HepG2 (cell line): Measurements from ENCODE around the gene PLXND1. TPM values are rescaled to one million over a fixed set of nuclear protein-coding genes. Genes with fewer than 3 reads are reported as not detected.

Source experiments
- HES4 ChIP-seq: sonication (generic); formaldehyde crosslinking; IDR thresholded peaks from 2 replicates; pipeline ENCODE4 v1.9.0; 2021; ENCODE audit warnings: mild to moderate bottlenecking, missing genetic modification reagents, borderline replicate concordance
- IKZF5 ChIP-seq: IDR thresholded peaks from 2 replicates; pipeline ENCODE4 v1.6.1; 2018; ENCODE audit warnings: missing genetic modification reagents, mild to moderate bottlenecking, missing compliant biosample characterization
- MBD4 ChIP-seq: IDR thresholded peaks from 2 replicates; pipeline ENCODE4 v1.6.1; 2012; ENCODE audit warnings: low read length, inconsistent platforms, borderline replicate concordance
- MBNL3 ChIP-seq: fragments of 250-450 bp; sonication (Bioruptor Pico); conservative IDR thresholded peaks from 2 replicates; pipeline ENCODE4 v1.8.0; 2022; ENCODE audit warnings: mild to moderate bottlenecking, inconsistent platforms
- NR2F2 ChIP-seq: IDR thresholded peaks from 2 replicates; pipeline ENCODE4 v1.6.1; 2012; ENCODE audit warnings: low read depth, inconsistent platforms, borderline replicate concordance
- PAWR ChIP-seq: sonication (generic); formaldehyde crosslinking; IDR thresholded peaks from 2 replicates; pipeline ENCODE4 v1.4.0; 2020; ENCODE audit warnings: missing genetic modification reagents, mild to moderate bottlenecking, borderline replicate concordance
- POLR2G ChIP-seq: fragments of 200-400 bp; formaldehyde crosslinking; IDR thresholded peaks from 2 replicates; pipeline ENCODE4 v1.6.1; 2018; ENCODE audit warnings: mild to moderate bottlenecking, low read depth, low read length, moderate library complexity
- SAP130 ChIP-seq: IDR thresholded peaks from 2 replicates; pipeline ENCODE4 v1.6.1; 2016; ENCODE audit warnings: low read depth
- SCMH1 ChIP-seq: sonication (generic); formaldehyde crosslinking; IDR thresholded peaks from 2 replicates; pipeline ENCODE4 v1.9.0; 2021; ENCODE audit warnings: missing genetic modification reagents, mild to moderate bottlenecking, borderline replicate concordance
- SETDB1 ChIP-seq: sonication (generic); formaldehyde crosslinking; IDR thresholded peaks from 2 replicates; pipeline ENCODE4 v1.5.1; 2020; ENCODE audit warnings: missing genetic modification reagents, mild to moderate bottlenecking, borderline replicate concordance
- THAP11 ChIP-seq: IDR thresholded peaks from 2 replicates; pipeline ENCODE4 v1.6.1; 2016; ENCODE audit warnings: missing biosample characterization, missing genetic modification reagents
- ZNF317 ChIP-seq: sonication (generic); formaldehyde crosslinking; IDR thresholded peaks from 2 replicates; pipeline ENCODE4 v1.5.0; 2020; ENCODE audit warnings: mild to moderate bottlenecking, missing genetic modification reagents
- ZNF513 ChIP-seq: sonication (generic); formaldehyde crosslinking; conservative IDR thresholded peaks from 2 replicates; pipeline ENCODE4 v1.5.0; 2020; ENCODE audit warnings: missing genetic modification reagents
- ZNF556 ChIP-seq: sonication (generic); formaldehyde crosslinking; IDR thresholded peaks from 2 replicates; pipeline ENCODE4 v1.4.0; 2020; ENCODE audit warnings: mild to moderate bottlenecking, missing genetic modification reagents, borderline replicate concordance
- ZNF607 ChIP-seq: sonication (generic); formaldehyde crosslinking; IDR thresholded peaks from 2 replicates; pipeline ENCODE4 v1.5.1; 2020; ENCODE audit warnings: missing genetic modification reagents, mild to moderate bottlenecking, borderline replicate concordance
- ZNF660 ChIP-seq: sonication (generic); formaldehyde crosslinking; IDR thresholded peaks from 2 replicates; pipeline ENCODE4 v1.5.1; 2020; ENCODE audit warnings: mild to moderate bottlenecking, low read depth, missing genetic modification reagents, borderline replicate concordance
- ZNF772 ChIP-seq: sonication (generic); formaldehyde crosslinking; IDR thresholded peaks from 2 replicates; pipeline ENCODE4 v1.5.0; 2020; ENCODE audit warnings: mild to moderate bottlenecking, missing genetic modification reagents
- ZSCAN12 ChIP-seq: sonication (generic); formaldehyde crosslinking; IDR thresholded peaks from 2 replicates; pipeline ENCODE4 v1.9.0; 2021; ENCODE audit warnings: mild to moderate bottlenecking, missing genetic modification reagents
- polyA plus RNA-seq, 8 experiments: library from polyadenylated mRNA; depleted of rRNA in 3 of 8; stranded (reverse) in 7 of 8; unstranded in 1 of 8; fragments of >200 nt; fragmentation: Illumina TruSeq in 4 of 8; extraction: Trizol in 4 of 8; gene quantifications; 2 replicates each; pipeline versions ENCODE4 v1.2.1 to v1.2.3, GENCODE V29; 2011 to 2016; ENCODE audit warnings: low read depth in 4 of 8, missing spikeins in 1 of 8, mixed read lengths in 1 of 8; ENCODE audit not compliant: insufficient read depth in 1 of 8
- total RNA-seq, 5 experiments: library from RNA; depleted of rRNA; stranded (reverse); fragments of >200 nt; fragmentation: Illumina TruSeq; extraction: Trizol; gene quantifications; 2 replicates each; pipeline ENCODE4 v1.2.3, GENCODE V29; 2016; ENCODE audit warnings: low read depth in 1 of 5
- TF ChIP-seq, protein P1 (sequence below): sonication (generic); formaldehyde crosslinking; IDR thresholded peaks from 2 replicates; pipeline ENCODE4 v1.4.0; 2020; ENCODE audit warnings: mild to moderate bottlenecking, missing genetic modification reagents, borderline replicate concordance

The PLXND1 gene
- total and polyA plus RNA-seq, 2 of the 13 experiments (the other 11 are each of a cell fraction or from before 2014, with no cell fraction given), result 15.9 to 42.0 TPM

DNA sequence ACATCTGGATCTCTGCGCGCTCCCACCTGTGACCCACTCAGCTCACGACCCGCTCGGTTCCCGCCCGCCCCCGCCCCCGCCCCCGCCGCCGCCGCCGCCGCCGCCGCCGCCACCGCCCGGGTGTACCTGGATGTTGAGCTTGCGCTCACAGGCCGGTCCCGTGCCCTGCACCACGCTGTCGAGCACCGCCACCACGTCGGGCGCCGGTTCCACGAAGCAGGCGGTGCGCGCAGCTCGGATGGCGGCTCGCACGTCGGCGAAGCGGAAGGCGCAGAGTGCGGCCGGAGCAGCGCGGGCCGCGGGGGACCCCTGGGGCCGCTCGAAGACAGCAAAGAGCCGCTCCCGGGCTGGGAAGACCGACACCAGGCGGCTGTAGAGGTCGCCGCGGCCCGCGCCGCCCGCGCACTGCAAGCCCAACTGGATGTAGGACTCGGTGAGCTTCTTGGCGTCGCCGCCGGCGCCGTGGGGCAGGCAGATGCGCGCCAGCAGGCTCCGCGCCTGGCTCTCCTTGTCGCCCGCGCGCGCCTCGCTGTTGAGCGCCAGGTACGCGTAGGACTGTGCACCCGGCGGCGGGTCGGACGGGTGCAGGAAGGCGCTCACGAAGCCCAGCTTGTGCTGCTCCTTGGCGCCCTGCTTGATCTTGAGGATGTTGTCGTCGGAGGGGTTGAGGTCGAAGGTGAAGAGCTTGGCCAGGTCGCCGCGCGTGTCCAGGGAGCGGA lies 1.1 kb downstream of the PLXND1 start (continued):
- TF ChIP-seq ZNF513 (CRISPR knock-in tag) (no peak), NR2F2 (no peak), PAWR (CRISPR knock-in tag) (no peak), POLR2G (no peak), SETDB1 (no peak), HES4 (CRISPR knock-in tag) (no peak), IKZF5 (no peak), SAP130 (CRISPR knock-in tag) (peak; percentile 17), SCMH1 (CRISPR knock-in tag) (no peak), ZNF660 (CRISPR knock-in tag) (no peak), ZSCAN12 (no peak), ZNF317 (CRISPR knock-in tag) (no peak), MBNL3 (CRISPR knock-in tag) (no peak), ZNF556 (0 out of 2 replicates have a peak, but pooled peaks have one; percentile 19), ZNF607 (CRISPR knock-in tag) (no peak), THAP11 (CRISPR knock-in tag) (no peak; the same call in 1 of the 2 replicates), ZNF772 (CRISPR knock-in tag) (no peak), MBD4 (no peak)
- TF ChIP-seq, protein P1, sequence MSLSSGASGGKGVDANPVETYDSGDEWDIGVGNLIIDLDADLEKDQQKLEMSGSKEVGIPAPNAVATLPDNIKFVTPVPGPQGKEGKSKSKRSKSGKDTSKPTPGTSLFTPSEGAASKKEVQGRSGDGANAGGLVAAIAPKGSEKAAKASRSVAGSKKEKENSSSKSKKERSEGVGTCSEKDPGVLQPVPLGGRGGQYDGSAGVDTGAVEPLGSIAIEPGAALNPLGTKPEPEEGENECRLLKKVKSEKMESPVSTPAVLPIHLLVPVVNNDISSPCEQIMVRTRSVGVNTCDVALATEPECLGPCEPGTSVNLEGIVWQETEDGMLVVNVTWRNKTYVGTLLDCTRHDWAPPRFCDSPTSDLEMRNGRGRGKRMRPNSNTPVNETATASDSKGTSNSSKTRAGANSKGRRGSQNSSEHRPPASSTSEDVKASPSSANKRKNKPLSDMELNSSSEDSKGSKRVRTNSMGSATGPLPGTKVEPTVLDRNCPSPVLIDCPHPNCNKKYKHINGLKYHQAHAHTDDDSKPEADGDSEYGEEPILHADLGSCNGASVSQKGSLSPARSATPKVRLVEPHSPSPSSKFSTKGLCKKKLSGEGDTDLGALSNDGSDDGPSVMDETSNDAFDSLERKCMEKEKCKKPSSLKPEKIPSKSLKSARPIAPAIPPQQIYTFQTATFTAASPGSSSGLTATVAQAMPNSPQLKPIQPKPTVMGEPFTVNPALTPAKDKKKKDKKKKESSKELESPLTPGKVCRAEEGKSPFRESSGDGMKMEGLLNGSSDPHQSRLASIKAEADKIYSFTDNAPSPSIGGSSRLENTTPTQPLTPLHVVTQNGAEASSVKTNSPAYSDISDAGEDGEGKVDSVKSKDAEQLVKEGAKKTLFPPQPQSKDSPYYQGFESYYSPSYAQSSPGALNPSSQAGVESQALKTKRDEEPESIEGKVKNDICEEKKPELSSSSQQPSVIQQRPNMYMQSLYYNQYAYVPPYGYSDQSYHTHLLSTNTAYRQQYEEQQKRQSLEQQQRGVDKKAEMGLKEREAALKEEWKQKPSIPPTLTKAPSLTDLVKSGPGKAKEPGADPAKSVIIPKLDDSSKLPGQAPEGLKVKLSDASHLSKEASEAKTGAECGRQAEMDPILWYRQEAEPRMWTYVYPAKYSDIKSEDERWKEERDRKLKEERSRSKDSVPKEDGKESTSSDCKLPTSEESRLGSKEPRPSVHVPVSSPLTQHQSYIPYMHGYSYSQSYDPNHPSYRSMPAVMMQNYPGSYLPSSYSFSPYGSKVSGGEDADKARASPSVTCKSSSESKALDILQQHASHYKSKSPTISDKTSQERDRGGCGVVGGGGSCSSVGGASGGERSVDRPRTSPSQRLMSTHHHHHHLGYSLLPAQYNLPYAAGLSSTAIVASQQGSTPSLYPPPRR (CRISPR knock-in tag), result 0 out of 2 replicates have a peak, but pooled peaks have one; percentile 16
